OCI-M2 (cell line): ENCODE results near the gene ALS2.
"Not testable (repeated sequence)": the region's sequence is repeated elsewhere in the genome, so short reads cannot be mapped to it uniquely, and the experiment has no call there.

Experiments
- DNase-seq: peaks from one replicate; lab custom pipeline; 2025; ENCODE audit not compliant: unreplicated experiment; lab: John Stamatoyannopoulos, UW

ALS2 gene

GRCh38 chr2:201794294-201794693 is 13.6 kb upstream of the ALS2 start:
- no peak for DNase-seq

DNA sequence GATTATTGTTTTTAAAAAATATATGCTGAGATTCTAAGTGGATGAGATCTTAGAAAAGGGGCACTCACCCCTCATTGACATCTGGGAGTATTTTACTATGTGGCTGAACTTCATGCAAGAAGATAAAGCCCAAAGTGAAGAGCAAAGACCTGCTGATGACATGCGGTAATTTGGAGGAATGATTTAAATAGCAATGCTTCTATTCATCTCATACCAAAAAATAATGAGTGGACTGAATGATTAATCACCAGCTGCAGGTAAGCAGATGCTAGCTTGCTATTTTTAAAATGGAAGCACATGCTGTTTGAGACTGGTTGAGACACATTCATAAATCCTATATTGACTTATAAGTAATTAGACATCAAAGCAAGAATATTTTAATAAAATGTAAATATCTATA is 12.9 kb upstream of the ALS2 start:
- DNase-seq, result no peak

- DNase-seq, result no peak
Observed at GRCh38 chr2:201790989-201791388, 10.3 kb upstream of the ALS2 start.

DNA sequence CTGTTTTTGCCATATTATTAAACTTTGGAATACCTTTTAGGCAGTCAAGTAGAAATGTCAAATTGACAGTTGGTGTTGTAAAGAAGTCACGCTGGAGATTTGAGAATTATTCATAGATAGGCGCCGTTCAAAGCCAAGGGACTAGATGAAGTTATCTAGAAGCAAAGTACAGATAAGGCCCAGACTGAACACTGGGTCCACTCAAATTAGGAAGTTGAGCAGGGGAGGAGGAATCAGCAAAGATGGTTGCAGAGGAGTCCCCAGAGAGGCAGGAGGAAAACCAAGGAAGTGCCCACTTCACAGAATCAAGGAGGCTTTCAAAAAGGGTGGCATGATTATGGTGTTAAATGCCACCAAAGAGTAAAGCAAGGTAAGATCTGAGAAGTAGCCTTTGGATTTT is 9.6 kb upstream of the ALS2 start:
- DNase-seq, result no peak

DNA sequence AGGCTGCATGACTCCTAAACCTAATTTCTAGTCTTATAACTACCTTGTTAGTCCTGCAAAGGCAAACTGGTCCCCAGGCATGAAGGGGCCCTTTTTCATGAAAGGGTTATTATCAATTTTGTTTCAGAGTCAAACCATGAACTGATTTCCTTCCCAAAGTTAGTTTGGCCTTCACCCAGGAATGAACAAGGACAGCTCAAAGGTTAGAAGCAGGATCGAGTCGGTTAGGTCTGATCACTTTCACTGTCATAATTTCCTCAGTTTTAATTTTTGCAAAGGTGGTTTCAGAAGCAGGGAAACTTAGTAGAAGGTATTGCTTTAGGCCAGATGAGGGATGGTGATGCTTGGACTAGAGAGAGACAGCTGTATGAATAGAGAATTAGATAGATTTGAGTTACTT is 8.7 kb upstream of the ALS2 start:
- no peak for DNase-seq

DNA sequence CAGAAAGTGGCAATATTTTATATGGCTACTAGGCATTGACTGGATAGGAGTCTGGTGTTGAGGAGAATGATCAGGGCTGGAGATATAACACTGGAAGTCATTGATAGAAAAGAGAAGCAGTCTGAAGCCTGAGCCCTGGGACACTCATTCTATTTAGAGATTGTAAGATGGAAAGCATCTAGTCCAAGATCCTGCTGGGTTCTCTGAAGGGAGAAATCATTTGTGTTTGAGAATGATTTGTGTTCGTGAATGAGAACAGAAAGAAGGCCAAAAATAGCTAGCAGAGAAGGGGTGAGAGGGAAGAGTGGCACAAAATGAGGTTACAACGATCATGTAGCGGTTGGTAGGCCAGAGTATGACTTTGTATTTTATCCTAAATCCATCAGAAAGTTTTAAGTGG is 7.6 kb upstream of the ALS2 start:
- DNase-seq, result no peak

- DNase-seq, result no peak
Observed at GRCh38 chr2:201786471-201786870, 5.7 kb upstream of the ALS2 start.

DNA sequence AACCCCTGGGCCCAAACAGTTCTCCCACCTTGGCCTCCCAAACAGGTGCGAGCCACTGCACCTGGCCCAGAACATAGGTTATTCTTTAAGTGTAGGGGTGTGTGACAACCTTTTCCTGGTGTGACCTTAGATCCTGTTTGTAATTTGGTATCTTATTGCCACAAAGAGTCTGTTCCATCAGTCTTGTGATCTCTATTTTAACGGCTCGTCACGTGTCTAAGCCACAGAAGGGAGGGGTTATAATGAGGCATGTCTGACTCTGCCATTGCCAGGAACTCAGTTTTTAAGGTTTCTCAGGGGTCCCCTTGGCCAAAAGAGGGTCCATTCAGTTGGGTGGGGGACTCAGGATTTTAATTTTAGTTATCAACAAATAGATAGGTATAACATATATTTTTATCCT is 4.4 kb upstream of the ALS2 start:
- DNase-seq, result no peak

- DNase-seq, result no peak
Observed at GRCh38 chr2:201784563-201784962, 3.8 kb upstream of the ALS2 start.

GRCh38 chr2:201781557-201782051 is 871 bp upstream of the ALS2 start:
- no peak for DNase-seq

GRCh38 chr2:201779901-201780673 is 646 bp downstream of the ALS2 start:
- no peak for DNase-seq

- DNase-seq, result no peak
Observed at GRCh38 chr2:201777869-201778268, 2.9 kb downstream of the ALS2 start.

DNA sequence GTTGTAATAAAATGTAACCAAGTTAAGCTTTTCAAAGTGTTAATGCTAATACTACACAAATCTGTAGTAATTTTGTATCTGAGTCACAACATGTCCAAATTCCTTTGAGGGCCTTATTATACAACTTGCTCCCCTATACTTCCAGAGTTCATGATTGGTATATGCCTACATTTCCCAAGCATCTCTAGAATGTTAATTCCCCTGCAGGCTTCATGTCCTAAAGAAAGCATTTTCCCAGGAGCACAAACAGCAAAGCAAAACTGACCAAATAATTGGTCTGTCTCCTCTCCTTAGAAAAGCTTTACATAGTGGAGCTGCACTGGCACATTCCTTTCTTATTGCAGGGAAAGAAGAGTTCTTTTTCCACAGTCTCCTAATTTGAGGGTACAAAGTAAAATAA is 3.7 kb downstream of the ALS2 start:
- no peak for DNase-seq

- no peak for DNase-seq
Observed at GRCh38 chr2:201775326-201775725, 5.4 kb downstream of the ALS2 start.

DNA sequence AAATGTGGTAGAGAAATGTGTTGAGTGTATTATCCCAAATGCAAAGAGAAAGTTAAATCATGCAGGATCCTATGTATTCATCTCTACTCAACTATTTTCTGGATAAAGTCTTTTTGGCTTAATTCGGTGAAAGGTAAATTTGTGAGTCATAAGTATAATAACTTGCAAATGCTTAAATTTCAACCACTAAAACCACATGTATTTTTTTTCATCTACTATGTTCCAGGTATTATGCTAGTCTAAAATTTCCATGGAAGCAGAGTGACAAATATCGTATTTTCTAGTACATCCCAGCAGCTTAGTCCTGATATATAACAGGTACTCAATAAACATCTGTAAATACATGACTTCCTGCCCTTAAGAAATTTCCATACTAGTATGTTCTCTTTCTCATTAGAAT is 6.2 kb downstream of the ALS2 start:
- DNase-seq, result no peak

DNA sequence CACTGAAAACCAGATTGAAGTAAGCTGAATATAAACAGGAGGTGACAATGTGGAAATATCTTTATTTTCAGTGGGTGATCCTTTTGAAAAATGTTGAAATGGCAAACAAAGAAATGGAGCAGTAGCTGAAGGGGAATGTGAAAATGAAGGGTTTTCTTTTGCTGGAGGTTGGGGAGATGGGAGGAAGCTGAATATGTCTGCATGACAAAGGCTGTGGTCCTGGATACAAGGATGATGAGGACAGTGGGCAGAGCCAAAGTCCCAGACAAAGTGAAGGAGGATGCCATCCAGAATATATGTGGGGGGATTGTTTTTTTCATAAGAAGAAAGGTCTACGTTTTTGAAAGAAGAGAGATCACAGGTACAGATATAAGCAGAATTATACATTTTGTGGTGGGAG is 6.7 kb downstream of the ALS2 start:
- DNase-seq, result no peak

DNA sequence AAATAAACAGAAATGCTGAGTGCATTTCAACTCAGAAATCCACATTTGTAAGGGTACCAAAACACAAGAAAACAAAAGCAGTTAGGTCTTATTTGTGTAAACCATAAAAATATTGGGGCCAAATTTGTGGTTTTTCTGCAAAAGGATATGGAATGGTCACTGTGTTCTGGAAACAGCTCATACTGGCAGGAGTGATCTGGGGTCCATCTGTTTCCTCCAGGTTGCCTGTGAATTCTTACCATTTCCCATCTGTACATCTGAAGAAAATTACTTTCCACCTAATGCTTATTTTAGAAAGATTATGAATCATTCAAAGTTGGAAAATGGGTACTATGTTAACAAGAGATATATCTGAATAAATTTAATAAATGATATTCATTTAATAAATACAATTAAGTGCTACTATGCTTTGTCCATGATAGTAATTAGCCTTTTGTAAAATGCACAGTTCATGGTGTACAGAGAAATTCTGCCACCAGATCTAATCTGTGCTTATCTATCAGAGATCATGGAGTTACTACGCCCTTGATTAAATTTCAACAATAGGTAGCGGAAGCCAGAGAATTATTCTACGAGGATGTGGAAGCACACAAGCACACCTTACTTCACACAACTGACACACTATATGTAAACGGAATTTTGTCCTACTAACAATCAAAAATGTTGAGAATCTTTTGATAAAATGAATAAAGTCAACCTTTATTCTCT is 10.9 kb downstream of the ALS2 start:
- no peak for DNase-seq

- no peak for DNase-seq
Observed at GRCh38 chr2:201768918-201769317, 11.8 kb downstream of the ALS2 start.

GRCh38 chr2:201765799-201766198 is 14.9 kb downstream of the ALS2 start:
- no peak for DNase-seq

GRCh38 chr2:201764469-201764868 is 16.3 kb downstream of the ALS2 start:
- not testable (repeated sequence) for DNase-seq

GRCh38 chr2:201761101-201761500 is 19.6 kb downstream of the ALS2 start:
- no peak for DNase-seq

GRCh38 chr2:201759567-201759966 is 21.2 kb downstream of the ALS2 start:
- no peak for DNase-seq

DNA sequence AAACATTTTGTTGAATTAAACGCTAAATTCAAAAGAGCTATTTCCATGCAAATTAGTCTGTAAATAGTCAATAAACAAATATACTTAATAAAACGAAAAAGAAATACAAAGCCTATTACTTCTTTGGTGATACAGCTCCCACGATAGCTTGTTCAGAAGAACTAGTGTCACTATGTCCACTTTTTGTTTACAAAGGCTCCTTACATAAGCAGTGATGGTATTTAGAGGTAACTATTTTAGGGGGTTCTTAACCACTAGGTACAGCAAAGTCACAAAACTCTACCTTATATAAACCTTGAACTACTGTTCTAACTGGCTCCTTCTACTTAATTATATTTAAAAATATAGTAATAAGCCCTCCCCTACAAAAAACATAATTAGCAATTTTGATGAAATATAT is 21.9 kb downstream of the ALS2 start:
- DNase-seq, result no peak
